Effector memory CD8-positive, alpha-beta T cell (primary cell): Measurements from ENCODE around the gene IFT80.

ENCODE experiments used
- ATAC-seq: fragments of 150-1000 bp; cut with Tn5 transposase; replicated peaks from 2 replicates; pipeline ENCODE4 v1.10.0; 2021; ENCODE audit warnings: mild to moderate bottlenecking, moderate library complexity
- DNase-seq, 3 experiments: peaks; one replicate each; pipeline ENCODE4 v3.0.0; 2021
- H3K27ac Mint-ChIP-seq, 2 donors: one replicate each; pipeline ENCODE4 v1.8.0; 2022; ENCODE audit warnings: mild to moderate bottlenecking in 2 of 2, mixed read lengths in 2 of 2, moderate library complexity in 2 of 2
- H3K27me3 Mint-ChIP-seq, 2 donors: one replicate each; pipeline ENCODE4 v1.8.0; 2022; ENCODE audit warnings: mixed read lengths in 2 of 2
- H3K36me3 Mint-ChIP-seq: one replicate; pipeline ENCODE4 v1.8.0; 2022; ENCODE audit warnings: mild to moderate bottlenecking, moderate library complexity, mixed read lengths; ENCODE audit not compliant: insufficient read depth
- H3K4me1 Mint-ChIP-seq, 2 donors: one replicate each; pipeline ENCODE4 v1.8.0; 2022; ENCODE audit warnings: low read depth in 2 of 2, mixed read lengths in 2 of 2
- H3K4me3 Mint-ChIP-seq, 2 donors: one replicate each; pipeline ENCODE4 v1.8.0; 2022; ENCODE audit warnings: mild to moderate bottlenecking in 2 of 2, mixed read lengths in 2 of 2, moderate library complexity in 2 of 2
- H3K9me3 Mint-ChIP-seq, 2 donors: one replicate each; pipeline ENCODE4 v1.8.0; 2022; ENCODE audit warnings: mixed read lengths in 2 of 2

Gene IFT80

GRCh38 chr3:160217675-160218074 is 181.3 kb downstream of the IFT80 start:
- ATAC-seq: no peak
- Mint-ChIP-seq H3K27me3 (peaks cover 61 to 70% of the 10 kb centered on the region in 2 donors), H3K9me3 (no peaks in the 10 kb centered on the region), H3K36me3 (no peaks in the 10 kb centered on the region), H3K27ac (no peak overlapping the region), H3K4me1 (no peaks in the 10 kb centered on the region), H3K4me3 (no peak overlapping the region)
- no peak for DNase-seq

GRCh38 chr3:160213191-160213590 is 185.8 kb downstream of the IFT80 start:
- ATAC-seq: no peak
- Mint-ChIP-seq H3K36me3 (no peaks in the 10 kb centered on the region), H3K4me1 (no peaks in the 10 kb centered on the region), H3K9me3 (no peaks in the 10 kb centered on the region), H3K27ac (no peak overlapping the region), H3K4me3 (no peak overlapping the region), H3K27me3 (peaks cover 51 to 58% of the 10 kb centered on the region in 2 donors)
- DNase-seq: no peak

- no peaks in the 10 kb centered on the region for H3K9me3 Mint-ChIP-seq
- peaks cover 40 to 58% of the 10 kb centered on the region in 2 donors for H3K27me3 Mint-ChIP-seq
- H3K4me1 Mint-ChIP-seq: no peaks in the 10 kb centered on the region
- no peak for DNase-seq
- H3K27ac Mint-ChIP-seq: no peak overlapping the region
- ATAC-seq: no peak
- no peaks in the 10 kb centered on the region for H3K36me3 Mint-ChIP-seq
- no peak overlapping the region for H3K4me3 Mint-ChIP-seq
Measured at GRCh38 chr3:160210799-160211221, 188.2 kb downstream of the IFT80 start.

GRCh38 chr3:160210341-160210740 is 188.7 kb downstream of the IFT80 start:
- no peak for DNase-seq
- no peak for ATAC-seq
- Mint-ChIP-seq H3K4me1 (no peaks in the 10 kb centered on the region), H3K27ac (no peak overlapping the region), H3K36me3 (no peaks in the 10 kb centered on the region), H3K27me3 (peaks cover 40 to 58% of the 10 kb centered on the region in 2 donors), H3K9me3 (no peaks in the 10 kb centered on the region), H3K4me3 (no peak overlapping the region)
